ENCODE measurements around the gene NSD1. TPM values are rescaled to one million over a fixed set of nuclear protein-coding genes. Genes with fewer than 3 reads are reported as not detected.

Gene NSD1
- total and polyA plus RNA-seq, 2 of the 4 experiments (the other 2 are of a cell fraction) = 7.7 to 31.0 TPM

DNA sequence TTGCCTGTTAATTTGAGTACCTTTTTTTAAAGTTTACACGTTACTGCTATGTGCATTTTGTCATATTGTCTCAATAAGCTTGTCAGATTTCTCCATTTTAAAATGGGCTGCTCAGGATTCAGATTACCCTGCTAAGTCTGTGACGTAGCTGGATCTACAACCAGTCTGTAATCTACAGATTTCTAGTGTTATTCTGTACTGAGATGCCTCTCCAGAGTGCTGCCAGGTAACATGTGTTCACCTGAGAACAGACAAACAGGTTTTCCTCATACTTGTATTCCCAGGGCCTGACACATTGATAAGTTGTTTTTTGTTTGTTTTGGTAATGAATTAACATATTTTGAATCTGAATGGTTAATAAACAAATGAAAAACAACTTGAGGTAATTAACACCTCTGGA lies 154.6 kb downstream of the NSD1 start:
- intact Hi-C loops (cut with micrococcal nuclease) = no loop called here
- H2BK120ac ChIP-seq (ENCODE audit: low read depth, low read length) = no peak overlapping the region
- TF ChIP-seq NFE2L2 (IDR thresholded peaks at IDR 0.05; ENCODE audit: low read depth, low read length) (no peak), RFX5 (IDR thresholded peaks at IDR 0.05; ENCODE audit: low read depth, low read length) (no peak), BHLHE40 (IDR thresholded peaks at IDR 0.05; ENCODE audit: low read depth, low read length) (no peak)
- peaks cover 40% of the 10 kb centered on the region for H3K36me3 ChIP-seq (ENCODE audit: control insufficient read depth, insufficient read depth, low read length)
- no peak overlapping the region for H3K14ac ChIP-seq (replicated peaks; ENCODE audit: low read depth, low read length)
- H2AK5ac ChIP-seq (ENCODE audit: low read depth, low read length) = no peak overlapping the region
- no peak overlapping the region for H3K56ac ChIP-seq (ENCODE audit: extremely low read depth, insufficient read depth, low read length)
- H4K5ac ChIP-seq (ENCODE audit: low read depth, low read length) = no peak overlapping the region
- BruUV-seq (replicated peaks) = no TSS peak
- no peak overlapping the region for H3K23ac ChIP-seq (ENCODE audit: low read depth, low read length)
- no peak for ATAC-seq (ENCODE audit: low read depth)
- H4K91ac ChIP-seq (ENCODE audit: insufficient read depth, low read depth, low read length) = no peak overlapping the region
- H2AK9ac ChIP-seq (replicated peaks; ENCODE audit: low read depth, low read length, poor library complexity) = no peak overlapping the region
- H2BK15ac ChIP-seq (ENCODE audit: low read depth, low read length) = no peak overlapping the region
- no peak overlapping the region for H4K8ac ChIP-seq (ENCODE audit: low read depth in 2 of 2, low read length in 2 of 2)
- H3K79me1 ChIP-seq (ENCODE audit: low read depth in 1 of 2, low read length in 2 of 2) = peaks cover 8 to 10% of the 10 kb centered on the region in 2 experiments; a peak in 2 of 4 replicates
- no peaks in the 10 kb centered on the region for H3K9me1 ChIP-seq (ENCODE audit: insufficient read depth, low read length)
- no peak overlapping the region for H3K4ac ChIP-seq (ENCODE audit: low read depth, low read length)
- no peaks in the 10 kb centered on the region for H3K9me3 ChIP-seq (ENCODE audit: control insufficient read depth, insufficient read depth, low read length)
- no peak for DNase-seq
- H2AFZ ChIP-seq (replicated peaks; ENCODE audit: low read length, poor library complexity) = no peak overlapping the region
- H3K4me3 ChIP-seq (ENCODE audit: insufficient read depth, low read depth, low read length) = no peak overlapping the region
- no peak overlapping the region for H2BK5ac ChIP-seq (ENCODE audit: low read depth, low read length, poor library complexity, severe bottlenecking)
- no CpG with 5 or more reads among the region's 2 CpGs for WGBS, 2 experiments (ENCODE audit: extremely low coverage in 2 of 2, insufficient read length in 1 of 2)
- H3K27me3 ChIP-seq (ENCODE audit: control insufficient read depth, insufficient read depth, low read length) = no peaks in the 10 kb centered on the region
- no peaks in the 10 kb centered on the region for H4K20me1 ChIP-seq (ENCODE audit: insufficient read depth, low read length)
- no peaks in the 10 kb centered on the region for H3K4me1 ChIP-seq (ENCODE audit: control insufficient read depth, insufficient read depth, low read length)
- in situ Hi-C loops (cut with MboI; ENCODE audit: low sequenced_read_pairs) = no loop called here
- POLR2A ChIA-PET (ENCODE audit: unreplicated experiment) = no interaction called here
- H2BK20ac ChIP-seq (ENCODE audit: low read depth, low read length) = no peak overlapping the region
- H3K4me2 ChIP-seq (ENCODE audit: low read depth, low read length) = no peak overlapping the region
- dilution Hi-C loops (cut with HindIII; ENCODE audit: low sequenced_read_pairs, unreplicated experiment) = no loop called here
- no peak overlapping the region for H3K27ac ChIP-seq (ENCODE audit: insufficient read depth, low read length)
- no peak overlapping the region for H3K9ac ChIP-seq (ENCODE audit: low read depth, low read length)
- no peak overlapping the region for H3K18ac ChIP-seq (ENCODE audit: low read depth, low read length)
- CTCF ChIA-PET = no interaction called here

Measured in IMR-90 (cell line).